ENCODE results near the gene DPYSL3.

Gene DPYSL3

DNA sequence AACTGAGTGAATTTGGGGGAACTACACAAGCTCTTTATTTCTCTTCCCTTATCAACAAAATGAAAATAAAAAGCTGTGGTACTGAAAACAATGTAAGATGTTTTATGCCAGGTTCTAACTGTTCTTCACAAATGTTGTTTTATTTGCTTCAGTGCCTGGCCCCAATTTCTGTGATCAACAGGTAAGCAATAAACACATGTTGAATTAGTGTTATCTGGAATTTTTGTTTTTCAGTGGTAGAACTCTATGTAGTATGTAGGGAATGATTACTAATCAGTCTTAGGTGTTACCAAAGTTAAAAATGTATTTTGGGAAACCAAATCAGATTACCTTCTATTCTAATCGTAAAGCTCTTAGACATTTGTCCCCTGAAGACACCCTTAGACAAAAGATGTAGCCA, 7.5 kb upstream of the DPYSL3 start:
- Histone ChIP-seq H3K4me3 (replicated peaks; ENCODE audit: insufficient read depth, low read length) (no peak overlapping the region), H3K27me3 (ENCODE audit: insufficient read depth, poor library complexity, severe bottlenecking) (no peaks in the 10 kb centered on the region), H3K27ac (replicated peaks) (no peak overlapping the region)
- DNase-seq (ENCODE audit: low read depth in 1 of 2, low spot score in 1 of 2) = no peak
- TF ChIP-seq, protein P1, sequence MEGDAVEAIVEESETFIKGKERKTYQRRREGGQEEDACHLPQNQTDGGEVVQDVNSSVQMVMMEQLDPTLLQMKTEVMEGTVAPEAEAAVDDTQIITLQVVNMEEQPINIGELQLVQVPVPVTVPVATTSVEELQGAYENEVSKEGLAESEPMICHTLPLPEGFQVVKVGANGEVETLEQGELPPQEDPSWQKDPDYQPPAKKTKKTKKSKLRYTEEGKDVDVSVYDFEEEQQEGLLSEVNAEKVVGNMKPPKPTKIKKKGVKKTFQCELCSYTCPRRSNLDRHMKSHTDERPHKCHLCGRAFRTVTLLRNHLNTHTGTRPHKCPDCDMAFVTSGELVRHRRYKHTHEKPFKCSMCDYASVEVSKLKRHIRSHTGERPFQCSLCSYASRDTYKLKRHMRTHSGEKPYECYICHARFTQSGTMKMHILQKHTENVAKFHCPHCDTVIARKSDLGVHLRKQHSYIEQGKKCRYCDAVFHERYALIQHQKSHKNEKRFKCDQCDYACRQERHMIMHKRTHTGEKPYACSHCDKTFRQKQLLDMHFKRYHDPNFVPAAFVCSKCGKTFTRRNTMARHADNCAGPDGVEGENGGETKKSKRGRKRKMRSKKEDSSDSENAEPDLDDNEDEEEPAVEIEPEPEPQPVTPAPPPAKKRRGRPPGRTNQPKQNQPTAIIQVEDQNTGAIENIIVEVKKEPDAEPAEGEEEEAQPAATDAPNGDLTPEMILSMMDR (IDR thresholded peaks at IDR 0.05; ENCODE audit: insufficient read depth, low read length) = no peak

DNA sequence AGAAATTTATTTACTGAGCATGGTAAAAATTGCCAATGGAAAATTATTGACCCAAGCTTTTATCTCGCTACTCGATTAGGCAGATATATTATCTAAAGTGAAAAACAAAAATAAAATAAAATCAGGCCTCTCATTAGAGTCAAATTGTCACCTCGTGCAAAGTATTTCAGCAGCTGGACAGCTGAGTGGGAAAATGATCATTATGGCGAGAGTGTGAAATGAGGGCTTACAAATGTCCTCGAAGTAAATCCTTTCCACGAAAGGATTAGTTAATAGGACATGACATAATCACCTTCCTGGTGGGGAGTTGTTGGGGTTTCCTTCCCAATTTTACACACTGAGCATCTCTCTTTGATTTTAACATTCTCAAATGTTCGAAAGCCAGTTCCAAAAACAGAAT, 5.4 kb upstream of the DPYSL3 start:
- Histone ChIP-seq H3K4me3 (replicated peaks; ENCODE audit: insufficient read depth, low read length) (no peak overlapping the region), H3K27ac (replicated peaks) (no peak overlapping the region), H3K27me3 (ENCODE audit: insufficient read depth, poor library complexity, severe bottlenecking) (peaks cover 12% of the 10 kb centered on the region)
- no peak for DNase-seq (ENCODE audit: low read depth in 1 of 2, low spot score in 1 of 2)
- TF ChIP-seq, protein P1 (IDR thresholded peaks at IDR 0.05; ENCODE audit: insufficient read depth, low read length) = no peak
- TF ChIP-seq GABPA (IDR thresholded peaks at IDR 0.05; ENCODE audit: low read depth) = no peak
- TF ChIP-seq, protein P2, sequence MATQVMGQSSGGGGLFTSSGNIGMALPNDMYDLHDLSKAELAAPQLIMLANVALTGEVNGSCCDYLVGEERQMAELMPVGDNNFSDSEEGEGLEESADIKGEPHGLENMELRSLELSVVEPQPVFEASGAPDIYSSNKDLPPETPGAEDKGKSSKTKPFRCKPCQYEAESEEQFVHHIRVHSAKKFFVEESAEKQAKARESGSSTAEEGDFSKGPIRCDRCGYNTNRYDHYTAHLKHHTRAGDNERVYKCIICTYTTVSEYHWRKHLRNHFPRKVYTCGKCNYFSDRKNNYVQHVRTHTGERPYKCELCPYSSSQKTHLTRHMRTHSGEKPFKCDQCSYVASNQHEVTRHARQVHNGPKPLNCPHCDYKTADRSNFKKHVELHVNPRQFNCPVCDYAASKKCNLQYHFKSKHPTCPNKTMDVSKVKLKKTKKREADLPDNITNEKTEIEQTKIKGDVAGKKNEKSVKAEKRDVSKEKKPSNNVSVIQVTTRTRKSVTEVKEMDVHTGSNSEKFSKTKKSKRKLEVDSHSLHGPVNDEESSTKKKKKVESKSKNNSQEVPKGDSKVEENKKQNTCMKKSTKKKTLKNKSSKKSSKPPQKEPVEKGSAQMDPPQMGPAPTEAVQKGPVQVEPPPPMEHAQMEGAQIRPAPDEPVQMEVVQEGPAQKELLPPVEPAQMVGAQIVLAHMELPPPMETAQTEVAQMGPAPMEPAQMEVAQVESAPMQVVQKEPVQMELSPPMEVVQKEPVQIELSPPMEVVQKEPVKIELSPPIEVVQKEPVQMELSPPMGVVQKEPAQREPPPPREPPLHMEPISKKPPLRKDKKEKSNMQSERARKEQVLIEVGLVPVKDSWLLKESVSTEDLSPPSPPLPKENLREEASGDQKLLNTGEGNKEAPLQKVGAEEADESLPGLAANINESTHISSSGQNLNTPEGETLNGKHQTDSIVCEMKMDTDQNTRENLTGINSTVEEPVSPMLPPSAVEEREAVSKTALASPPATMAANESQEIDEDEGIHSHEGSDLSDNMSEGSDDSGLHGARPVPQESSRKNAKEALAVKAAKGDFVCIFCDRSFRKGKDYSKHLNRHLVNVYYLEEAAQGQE (IDR thresholded peaks at IDR 0.05; ENCODE audit: insufficient replicate concordance, low read depth) = peak; percentile 70
- TF ChIP-seq POLR2AphosphoS5 (IDR thresholded peaks at IDR 0.05; ENCODE audit: low read depth) = no peak

DNA sequence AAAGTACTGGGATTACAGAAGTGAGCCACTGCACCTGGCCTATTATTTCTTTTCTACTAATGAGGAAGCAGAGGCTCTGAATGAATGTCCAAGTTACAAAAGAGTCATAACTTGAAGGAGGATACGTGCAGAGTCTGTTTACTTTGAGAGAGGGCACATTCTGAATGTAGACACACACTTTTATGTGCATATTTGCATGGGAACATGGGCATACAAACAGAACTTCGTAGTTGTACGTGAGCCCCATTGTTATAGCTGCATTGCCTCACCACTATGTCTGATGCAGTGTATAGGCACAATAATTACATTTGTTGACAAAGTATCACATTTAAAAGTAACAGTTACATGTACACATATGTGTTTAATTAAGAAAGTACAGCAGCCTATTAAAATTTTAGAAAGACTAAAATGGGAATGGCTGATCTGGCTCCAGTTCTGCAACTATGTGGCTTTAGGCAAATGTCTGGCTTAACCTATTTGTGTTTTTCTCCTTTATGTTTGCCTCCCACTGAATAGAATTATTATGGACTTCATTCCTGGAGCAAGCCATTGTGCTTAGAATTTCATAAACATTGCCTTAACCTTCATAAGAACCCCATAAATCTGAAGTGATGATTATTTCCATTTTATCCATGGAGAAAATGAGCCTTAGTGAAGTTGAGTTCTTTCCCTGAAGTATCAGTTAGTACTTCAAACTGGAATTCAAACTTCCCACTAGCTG, 3.0 kb upstream of the DPYSL3 start:
- DNase-seq (ENCODE audit: low read depth in 1 of 2, low spot score in 1 of 2) = no peak
- H3K27me3 ChIP-seq (ENCODE audit: insufficient read depth, poor library complexity, severe bottlenecking) = peaks cover 35% of the 10 kb centered on the region

DNA sequence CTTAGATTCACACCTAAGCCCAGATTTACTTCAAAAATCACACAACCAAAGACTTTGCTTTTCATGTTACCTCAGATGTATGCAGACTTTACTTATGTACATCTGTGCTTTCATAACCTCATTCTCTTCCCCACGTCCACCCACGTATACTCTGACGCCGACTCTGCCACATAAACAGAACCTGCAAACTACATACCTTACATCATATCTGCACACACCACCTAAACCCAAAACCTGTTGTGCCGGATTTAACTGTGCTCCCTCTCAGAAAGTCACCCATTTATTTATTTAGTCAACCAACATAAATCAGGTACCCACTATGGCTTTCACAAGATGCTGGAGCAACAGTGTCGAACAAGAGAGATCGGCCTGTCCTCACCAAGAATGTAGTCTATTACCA, 1.0 kb upstream of the DPYSL3 start:
- Histone ChIP-seq H3K27me3 (ENCODE audit: insufficient read depth, poor library complexity, severe bottlenecking) (peaks cover 36% of the 10 kb centered on the region), H3K27ac (replicated peaks) (no peak overlapping the region), H3K4me3 (replicated peaks; ENCODE audit: insufficient read depth, low read length) (no peak overlapping the region)
- TF ChIP-seq, protein P2 (IDR thresholded peaks at IDR 0.05; ENCODE audit: insufficient replicate concordance, low read depth) = no peak
- TF ChIP-seq SPI1 (IDR thresholded peaks at IDR 0.05; ENCODE audit: borderline replicate concordance, low read depth) (no peak), GABPA (IDR thresholded peaks at IDR 0.05; ENCODE audit: low read depth) (no peak), POLR2AphosphoS5 (IDR thresholded peaks at IDR 0.05; ENCODE audit: low read depth) (no peak)
- TF ChIP-seq, protein P1 (IDR thresholded peaks at IDR 0.05; ENCODE audit: insufficient read depth, low read length) = no peak
- DNase-seq (ENCODE audit: low read depth in 1 of 2, low spot score in 1 of 2) = no peak

More for the DNA sequence above, 3.0 kb upstream of the DPYSL3 start:
- TF ChIP-seq SPI1 (IDR thresholded peaks at IDR 0.05; ENCODE audit: borderline replicate concordance, low read depth) (no peak), GABPA (IDR thresholded peaks at IDR 0.05; ENCODE audit: low read depth) (no peak), POLR2AphosphoS5 (IDR thresholded peaks at IDR 0.05; ENCODE audit: low read depth) (no peak)
- H3K27ac ChIP-seq (replicated peaks) = no peak overlapping the region
- H3K4me3 ChIP-seq (replicated peaks; ENCODE audit: insufficient read depth, low read length) = no peak overlapping the region
